ENCODE data around the gene PPME1. TPM values are rescaled to one million over a fixed set of nuclear protein-coding genes. Genes with fewer than 3 reads are reported as not detected.

PPME1 gene
- total RNA-seq, 1 experiment from 2014 or later: 39.4 TPM

GRCh38 chr11:74255741-74256375, 84.8 kb downstream of the PPME1 start:
- TF ChIP-seq CTCF (conservative IDR thresholded peaks at IDR 0.05): peak; percentile 91
- H3K27me3 Mint-ChIP-seq (ENCODE audit: low read depth): no peaks in the 10 kb centered on the region
- no CpG with 5 or more reads among the region's 5 CpGs for WGBS (ENCODE audit: extremely low coverage, insufficient read length, low lambda C conversion rate)

More at GRCh38 chr11:74255741-74256375, 84.8 kb downstream of the PPME1 start:
- H3K4ac ChIP-seq (ENCODE audit: low read depth, low read length): no peak overlapping the region
- no peak overlapping the region for H3T11ph ChIP-seq (ENCODE audit: low read length)
- no peak overlapping the region for H3K18ac ChIP-seq (ENCODE audit: insufficient read length, low read depth, low read length)
- Mint-ChIP-seq H3K9me3 (peaks cover 0 to 1% of the 10 kb centered on the region in 2 experiments; a peak in 1 of 5 replicates), H3K4me1 (no peaks in the 10 kb centered on the region), H3K36me3 (ENCODE audit: insufficient read depth in 1 of 3, low read depth in 3 of 3) (peaks cover 3 to 35% (median 17%) of the 10 kb centered on the region in 3 experiments; a peak in 6 of 7 replicates), H3K4me3 (no peak overlapping the region), H3K27ac (no peak overlapping the region)
- H4K5ac ChIP-seq (ENCODE audit: insufficient read length, low read depth, low read length): no peak overlapping the region
- DNase-seq: peak; percentile 40
- no peak overlapping the region for H2BK120ac ChIP-seq (ENCODE audit: low read depth, low read length, poor library complexity, severe bottlenecking)
- H3K9ac ChIP-seq (ENCODE audit: extremely low read depth, insufficient read length, low read length): no peak overlapping the region
- no peaks in the 10 kb centered on the region for H3K27me3 ChIP-seq (ENCODE audit: insufficient read depth, low read length)
- no peaks in the 10 kb centered on the region for H4K20me1 ChIP-seq (ENCODE audit: control insufficient read depth, insufficient read depth, insufficient read length)
- no peaks in the 10 kb centered on the region for H3K23me2 ChIP-seq (ENCODE audit: insufficient read length, low read depth, low read length, poor library complexity, severe bottlenecking)
- no peak overlapping the region for H2BK20ac ChIP-seq (ENCODE audit: low read depth, low read length, poor library complexity, severe bottlenecking)
- no peak overlapping the region for H3K27ac ChIP-seq (ENCODE audit: insufficient read length, low read depth, low read length)
- H3K4me1 ChIP-seq (ENCODE audit: insufficient read depth, low read length): no peaks in the 10 kb centered on the region
- H2AFZ ChIP-seq (ENCODE audit: low read length): no peak overlapping the region
- H3K56ac ChIP-seq (ENCODE audit: insufficient read length, low read depth, low read length): no peak overlapping the region
- no peaks in the 10 kb centered on the region for H3K79me1 ChIP-seq (ENCODE audit: insufficient read depth, low read depth, low read length, poor library complexity, severe bottlenecking)
- H2BK15ac ChIP-seq (ENCODE audit: low read depth, low read length): no peak overlapping the region
- no peaks in the 10 kb centered on the region for H3K79me2 ChIP-seq (ENCODE audit: insufficient read depth, low read length)
- H3K4me2 ChIP-seq (ENCODE audit: insufficient read depth, insufficient read length, low read length): no peak overlapping the region
- H3K9me3 ChIP-seq (ENCODE audit: control insufficient read depth, low read depth, low read length): no peaks in the 10 kb centered on the region
- H3K23ac ChIP-seq (ENCODE audit: insufficient read length, low read depth, low read length): no peak overlapping the region
- no peak overlapping the region for H4K8ac ChIP-seq (replicated peaks; ENCODE audit: insufficient read length, low read depth, low read length)
- no peak overlapping the region for H4K91ac ChIP-seq (ENCODE audit: insufficient read length, low read depth, low read length)
- no peak overlapping the region for H2AK5ac ChIP-seq (ENCODE audit: insufficient read length, low read length)
- no peak overlapping the region for H3K14ac ChIP-seq (ENCODE audit: insufficient read depth, low read length)
- no peak overlapping the region for H2BK5ac ChIP-seq (ENCODE audit: insufficient read length, low read length)
- no peak overlapping the region for H2BK12ac ChIP-seq (ENCODE audit: insufficient read length, low read depth, low read length)
